HepG2 (cell line): ENCODE results near the gene LRRC3. TPM values are rescaled to one million over a fixed set of nuclear protein-coding genes. Genes with fewer than 3 reads are reported as not detected.

Source experiments
- AHR ChIP-seq: IDR thresholded peaks from 2 replicates; pipeline ENCODE4 v1.6.1; 2018; ENCODE audit warnings: missing genetic modification reagents, missing compliant biosample characterization
- GPN1 ChIP-seq: sonication (generic); formaldehyde crosslinking; IDR thresholded peaks from 2 replicates; pipeline ENCODE4 v1.5.1; 2020; ENCODE audit warnings: missing genetic modification reagents, borderline replicate concordance
- MED8 ChIP-seq: sonication (generic); formaldehyde crosslinking; IDR thresholded peaks from 2 replicates; pipeline ENCODE4 v1.8.1; 2023; ENCODE audit warnings: mild to moderate bottlenecking, missing genetic modification reagents; ENCODE audit not compliant: insufficient replicate concordance
- MEIS1 ChIP-seq: sonication (generic); formaldehyde crosslinking; IDR thresholded peaks from 2 replicates; pipeline ENCODE4 v1.9.0; 2021; ENCODE audit warnings: mild to moderate bottlenecking, missing genetic modification reagents, moderate library complexity, borderline replicate concordance
- NCOA5 ChIP-seq: sonication (generic); formaldehyde crosslinking; IDR thresholded peaks from 2 replicates; pipeline ENCODE4 v1.4.0; 2020; ENCODE audit warnings: missing genetic modification reagents
- NFATC3 ChIP-seq: sonication (generic); formaldehyde crosslinking; IDR thresholded peaks from 2 replicates; pipeline ENCODE4 v1.5.1; 2020; ENCODE audit warnings: mild to moderate bottlenecking, missing genetic modification reagents
- NONO ChIP-seq, 2 experiments: fragments of 450-650 bp in 1 of 2; sonication (generic) in 1 of 2; formaldehyde crosslinking in 1 of 2; IDR thresholded peaks in 1 of 2; conservative IDR thresholded peaks in 1 of 2; 2 replicates each; pipeline versions ENCODE4 v1.6.1 to v1.8.0; 2017 to 2022; ENCODE audit warnings: mild to moderate bottlenecking in 1 of 2, missing genetic modification reagents in 1 of 2, moderate library complexity in 1 of 2
- TAF1 ChIP-seq: sonication (generic); formaldehyde crosslinking; IDR thresholded peaks from 2 replicates; pipeline ENCODE4 v1.4.0; 2020; ENCODE audit warnings: missing genetic modification reagents
- TAF15 ChIP-seq: fragments of 200-400 bp; formaldehyde crosslinking; IDR thresholded peaks from one replicate; pipeline ENCODE4 v1.6.1; 2018; ENCODE audit warnings: mild to moderate bottlenecking, low read depth, low read length; ENCODE audit not compliant: poor library complexity, severe bottlenecking
- THAP11 ChIP-seq: IDR thresholded peaks from 2 replicates; pipeline ENCODE4 v1.6.1; 2016; ENCODE audit warnings: missing biosample characterization, missing genetic modification reagents
- TP53 ChIP-seq: sonication (generic); formaldehyde crosslinking; conservative IDR thresholded peaks from 2 replicates; pipeline ENCODE4 v1.4.0; 2020; ENCODE audit warnings: missing genetic modification reagents
- ZBTB8A ChIP-seq: sonication (generic); formaldehyde crosslinking; IDR thresholded peaks from 2 replicates; pipeline ENCODE4 v1.4.0; 2020; ENCODE audit warnings: mild to moderate bottlenecking, low read depth, missing genetic modification reagents, borderline replicate concordance
- ZNF574 ChIP-seq: sonication (generic); formaldehyde crosslinking; IDR thresholded peaks from 2 replicates; pipeline ENCODE4 v1.4.0; 2020; ENCODE audit warnings: missing genetic modification reagents
- ZNF7 ChIP-seq: IDR thresholded peaks from 2 replicates; pipeline ENCODE4 v1.6.1; 2016; ENCODE audit warnings: missing biosample characterization, missing genetic modification reagents
- polyA plus RNA-seq, 8 experiments: library from polyadenylated mRNA; depleted of rRNA in 3 of 8; stranded (reverse) in 7 of 8; unstranded in 1 of 8; fragments of >200 nt; fragmentation: Illumina TruSeq in 4 of 8; extraction: Trizol in 4 of 8; gene quantifications; 2 replicates each; pipeline versions ENCODE4 v1.2.1 to v1.2.3, GENCODE V29; 2011 to 2016; ENCODE audit warnings: low read depth in 4 of 8, missing spikeins in 1 of 8, mixed read lengths in 1 of 8; ENCODE audit not compliant: insufficient read depth in 1 of 8
- total RNA-seq, 5 experiments: library from RNA; depleted of rRNA; stranded (reverse); fragments of >200 nt; fragmentation: Illumina TruSeq; extraction: Trizol; gene quantifications; 2 replicates each; pipeline ENCODE4 v1.2.3, GENCODE V29; 2016; ENCODE audit warnings: low read depth in 1 of 5
- TF ChIP-seq, protein P1 (sequence below): sonication (generic); formaldehyde crosslinking; IDR thresholded peaks from 2 replicates; pipeline ENCODE4 v1.4.0; 2020; ENCODE audit warnings: mild to moderate bottlenecking, low read depth, missing genetic modification reagents
- TF ChIP-seq, protein P2 (sequence below): sonication (generic); formaldehyde crosslinking; IDR thresholded peaks from 2 replicates; pipeline ENCODE4 v1.4.0; 2020; ENCODE audit warnings: missing genetic modification reagents, borderline replicate concordance
- TF ChIP-seq, protein P3 (sequence below): sonication (generic); formaldehyde crosslinking; IDR thresholded peaks from 2 replicates; pipeline ENCODE4 v1.5.0; 2020; ENCODE audit warnings: missing genetic modification reagents, mild to moderate bottlenecking, borderline replicate concordance
- TF ChIP-seq, protein P4 (sequence below): sonication (generic); formaldehyde crosslinking; IDR thresholded peaks from 2 replicates; pipeline ENCODE4 v1.4.0; 2020; ENCODE audit warnings: mild to moderate bottlenecking, missing genetic modification reagents

Gene LRRC3
- total and polyA plus RNA-seq, 2 of the 13 experiments (the other 11 are each of a cell fraction or from before 2014, with no cell fraction given): 4.8 to 16.5 TPM

- TF ChIP-seq TP53 (no peak), NFATC3 (CRISPR knock-in tag) (no peak), MEIS1 (CRISPR knock-in tag) (no peak; the same call in 1 of the 2 replicates), NCOA5 (CRISPR knock-in tag) (no peak), TAF1 (no peak; the same call in 1 of the 2 replicates), ZNF7 (CRISPR knock-in tag) (no peak), GPN1 (no peak), NONO (IDR thresholded peaks at IDR 0.05) (no peak), NONO (CRISPR knock-in tag; conservative IDR thresholded peaks at IDR 0.05) (0 out of 2 replicates have a peak, but pooled peaks have one; percentile 44), ZNF574 (CRISPR knock-in tag) (no peak), MED8 (CRISPR knock-in tag) (no peak), ZBTB8A (CRISPR knock-in tag) (no peak), THAP11 (CRISPR knock-in tag) (no peak), TAF15 (no peak), AHR (CRISPR knock-in tag) (no peak)
- TF ChIP-seq, protein P1, sequence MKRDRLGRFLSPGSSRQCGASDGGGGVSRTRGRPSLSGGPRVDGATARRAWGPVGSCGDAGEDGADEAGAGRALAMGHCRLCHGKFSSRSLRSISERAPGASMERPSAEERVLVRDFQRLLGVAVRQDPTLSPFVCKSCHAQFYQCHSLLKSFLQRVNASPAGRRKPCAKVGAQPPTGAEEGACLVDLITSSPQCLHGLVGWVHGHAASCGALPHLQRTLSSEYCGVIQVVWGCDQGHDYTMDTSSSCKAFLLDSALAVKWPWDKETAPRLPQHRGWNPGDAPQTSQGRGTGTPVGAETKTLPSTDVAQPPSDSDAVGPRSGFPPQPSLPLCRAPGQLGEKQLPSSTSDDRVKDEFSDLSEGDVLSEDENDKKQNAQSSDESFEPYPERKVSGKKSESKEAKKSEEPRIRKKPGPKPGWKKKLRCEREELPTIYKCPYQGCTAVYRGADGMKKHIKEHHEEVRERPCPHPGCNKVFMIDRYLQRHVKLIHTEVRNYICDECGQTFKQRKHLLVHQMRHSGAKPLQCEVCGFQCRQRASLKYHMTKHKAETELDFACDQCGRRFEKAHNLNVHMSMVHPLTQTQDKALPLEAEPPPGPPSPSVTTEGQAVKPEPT: no peak
- TF ChIP-seq, protein P2, sequence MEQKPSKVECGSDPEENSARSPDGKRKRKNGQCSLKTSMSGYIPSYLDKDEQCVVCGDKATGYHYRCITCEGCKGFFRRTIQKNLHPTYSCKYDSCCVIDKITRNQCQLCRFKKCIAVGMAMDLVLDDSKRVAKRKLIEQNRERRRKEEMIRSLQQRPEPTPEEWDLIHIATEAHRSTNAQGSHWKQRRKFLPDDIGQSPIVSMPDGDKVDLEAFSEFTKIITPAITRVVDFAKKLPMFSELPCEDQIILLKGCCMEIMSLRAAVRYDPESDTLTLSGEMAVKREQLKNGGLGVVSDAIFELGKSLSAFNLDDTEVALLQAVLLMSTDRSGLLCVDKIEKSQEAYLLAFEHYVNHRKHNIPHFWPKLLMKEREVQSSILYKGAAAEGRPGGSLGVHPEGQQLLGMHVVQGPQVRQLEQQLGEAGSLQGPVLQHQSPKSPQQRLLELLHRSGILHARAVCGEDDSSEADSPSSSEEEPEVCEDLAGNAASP: no peak
- TF ChIP-seq, protein P3, sequence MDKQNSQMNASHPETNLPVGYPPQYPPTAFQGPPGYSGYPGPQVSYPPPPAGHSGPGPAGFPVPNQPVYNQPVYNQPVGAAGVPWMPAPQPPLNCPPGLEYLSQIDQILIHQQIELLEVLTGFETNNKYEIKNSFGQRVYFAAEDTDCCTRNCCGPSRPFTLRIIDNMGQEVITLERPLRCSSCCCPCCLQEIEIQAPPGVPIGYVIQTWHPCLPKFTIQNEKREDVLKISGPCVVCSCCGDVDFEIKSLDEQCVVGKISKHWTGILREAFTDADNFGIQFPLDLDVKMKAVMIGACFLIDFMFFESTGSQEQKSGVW (CRISPR knock-in tag): no peak
- TF ChIP-seq, protein P4, sequence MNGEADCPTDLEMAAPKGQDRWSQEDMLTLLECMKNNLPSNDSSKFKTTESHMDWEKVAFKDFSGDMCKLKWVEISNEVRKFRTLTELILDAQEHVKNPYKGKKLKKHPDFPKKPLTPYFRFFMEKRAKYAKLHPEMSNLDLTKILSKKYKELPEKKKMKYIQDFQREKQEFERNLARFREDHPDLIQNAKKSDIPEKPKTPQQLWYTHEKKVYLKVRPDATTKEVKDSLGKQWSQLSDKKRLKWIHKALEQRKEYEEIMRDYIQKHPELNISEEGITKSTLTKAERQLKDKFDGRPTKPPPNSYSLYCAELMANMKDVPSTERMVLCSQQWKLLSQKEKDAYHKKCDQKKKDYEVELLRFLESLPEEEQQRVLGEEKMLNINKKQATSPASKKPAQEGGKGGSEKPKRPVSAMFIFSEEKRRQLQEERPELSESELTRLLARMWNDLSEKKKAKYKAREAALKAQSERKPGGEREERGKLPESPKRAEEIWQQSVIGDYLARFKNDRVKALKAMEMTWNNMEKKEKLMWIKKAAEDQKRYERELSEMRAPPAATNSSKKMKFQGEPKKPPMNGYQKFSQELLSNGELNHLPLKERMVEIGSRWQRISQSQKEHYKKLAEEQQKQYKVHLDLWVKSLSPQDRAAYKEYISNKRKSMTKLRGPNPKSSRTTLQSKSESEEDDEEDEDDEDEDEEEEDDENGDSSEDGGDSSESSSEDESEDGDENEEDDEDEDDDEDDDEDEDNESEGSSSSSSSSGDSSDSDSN (CRISPR knock-in tag): peak; percentile 20; the same call in 1 of the 2 replicates
These were observed 43.2 kb downstream of the LRRC3 start (continued) for GRCh38 chr21:44498280-44499210.
